IMR-90 (cell line): ENCODE results near the gene TNPO1. TPM values are rescaled to one million over a fixed set of nuclear protein-coding genes. Genes with fewer than 3 reads are reported as not detected.

Experiments
- ATAC-seq: fragments of 200-7000 bp; cut with Tn5 transposase; 2 replicates; pipeline ENCODE4 v1.9.1; 2020; ENCODE audit warnings: low read depth, mild to moderate bottlenecking, moderate library complexity
- BruUV-seq: library from RNA; stranded (reverse); fragments of 400-500 nt; replicated peaks from 2 replicates; lab custom pipeline; 2021; lab: Mats Ljungman, UMichigan
- CTCF ChIA-PET: fragments of 300-600 bp; formaldehyde crosslinking; extraction: SDS; loops from one replicate; lab custom pipeline; 2021; ENCODE audit warnings: antibody characterized with exemption; lab: Yijun Ruan, JAX
- POLR2A ChIA-PET: fragments of 300-600 bp; sonication (Branson Sonifier 250); formaldehyde crosslinking; loops from one replicate; lab custom pipeline; 2022; ENCODE audit warnings: antibody characterized with exemption; ENCODE audit not compliant: unreplicated experiment; lab: Charles Lee
- DNase-seq: peaks from one replicate; pipeline ENCODE4 v3.0.0; 2013
- H2AFZ ChIP-seq: replicated peaks from 2 replicates; pipeline ENCODE3; 2013; ENCODE audit warnings: low read length, mild to moderate bottlenecking; ENCODE audit not compliant: poor library complexity
- H2AK5ac ChIP-seq: 2 replicates; pipeline ENCODE4 v1.6.1; 2013; ENCODE audit warnings: low read depth, low read length, inconsistent platforms
- H2AK9ac ChIP-seq: replicated peaks from 2 replicates; pipeline ENCODE3; 2013; ENCODE audit warnings: mild to moderate bottlenecking, low read depth, low read length, moderate library complexity; ENCODE audit not compliant: poor library complexity
- H2BK120ac ChIP-seq: 2 replicates; pipeline ENCODE4 v1.6.1; 2013; ENCODE audit warnings: low read depth, low read length, inconsistent platforms
- H2BK15ac ChIP-seq: 3 replicates; pipeline ENCODE4 v1.6.1; 2013; ENCODE audit warnings: low read depth, low read length, inconsistent platforms
- H2BK20ac ChIP-seq: 2 replicates; pipeline ENCODE4 v1.6.1; 2013; ENCODE audit warnings: low read depth, mild to moderate bottlenecking, inconsistent platforms, low read length, moderate library complexity
- H2BK5ac ChIP-seq: 2 replicates; pipeline ENCODE4 v1.6.1; 2013; ENCODE audit warnings: mild to moderate bottlenecking, low read depth, low read length, inconsistent platforms; ENCODE audit not compliant: poor library complexity, severe bottlenecking
- H3K14ac ChIP-seq: replicated peaks from 2 replicates; pipeline ENCODE4 v1.6.1; 2013; ENCODE audit warnings: low read depth, low read length, inconsistent platforms
- H3K18ac ChIP-seq: 2 replicates; pipeline ENCODE4 v1.6.1; 2013; ENCODE audit warnings: low read depth, low read length, control low read depth
- H3K23ac ChIP-seq: 2 replicates; pipeline ENCODE4 v1.6.1; 2013; ENCODE audit warnings: low read depth, low read length, inconsistent platforms
- H3K27ac ChIP-seq: 2 replicates; pipeline ENCODE4 v1.5.1; 2013; ENCODE audit warnings: mild to moderate bottlenecking, control low read depth, low read length; ENCODE audit not compliant: insufficient read depth
- H3K27me3 ChIP-seq: 2 replicates; pipeline ENCODE4 v1.6.1; 2013; ENCODE audit warnings: low read length; ENCODE audit not compliant: control insufficient read depth, insufficient read depth
- H3K36me3 ChIP-seq: 2 replicates; pipeline ENCODE4 v1.6.1; 2013; ENCODE audit warnings: low read length, mixed read lengths; ENCODE audit not compliant: control insufficient read depth, insufficient read depth
- H3K4ac ChIP-seq: 2 replicates; pipeline ENCODE4 v1.6.1; 2013; ENCODE audit warnings: low read depth, low read length, inconsistent platforms
- H3K4me1 ChIP-seq: 2 replicates; pipeline ENCODE4 v1.6.1; 2013; ENCODE audit warnings: low read length, mixed read lengths; ENCODE audit not compliant: control insufficient read depth, insufficient read depth
- H3K4me2 ChIP-seq: 2 replicates; pipeline ENCODE4 v1.6.1; 2013; ENCODE audit warnings: low read depth, mild to moderate bottlenecking, control low read depth, low read length, moderate library complexity
- H3K4me3 ChIP-seq: 2 replicates; pipeline ENCODE4 v1.5.1; 2013; ENCODE audit warnings: low read depth, mild to moderate bottlenecking, control low read depth, low read length, moderate library complexity; ENCODE audit not compliant: insufficient read depth
- H3K56ac ChIP-seq: 2 replicates; pipeline ENCODE4 v1.6.1; 2013; ENCODE audit warnings: low read length, inconsistent platforms; ENCODE audit not compliant: insufficient read depth; ENCODE audit errors: extremely low read depth
- H3K79me1 ChIP-seq, 2 experiments: 2 replicates each; pipeline ENCODE4 v1.6.1; 2013; ENCODE audit warnings: low read length in 2 of 2, inconsistent platforms in 1 of 2, low read depth in 1 of 2
- H3K9ac ChIP-seq: 2 replicates; pipeline ENCODE4 v1.6.1; 2013; ENCODE audit warnings: low read depth, low read length, control low read depth
- H3K9me1 ChIP-seq: 2 replicates; pipeline ENCODE4 v1.6.1; 2013; ENCODE audit warnings: low read length, inconsistent platforms; ENCODE audit not compliant: insufficient read depth
- H3K9me3 ChIP-seq: 2 replicates; pipeline ENCODE4 v1.6.1; 2013; ENCODE audit warnings: low read length; ENCODE audit not compliant: control insufficient read depth, insufficient read depth
- H4K20me1 ChIP-seq: 2 replicates; pipeline ENCODE4 v1.6.1; 2013; ENCODE audit warnings: low read length, inconsistent platforms; ENCODE audit not compliant: insufficient read depth
- H4K5ac ChIP-seq: 2 replicates; pipeline ENCODE4 v1.6.1; 2013; ENCODE audit warnings: mild to moderate bottlenecking, low read depth, low read length, control low read depth
- H4K8ac ChIP-seq, 2 experiments: 2 replicates each; pipeline ENCODE4 v1.6.1; 2013; ENCODE audit warnings: low read depth in 2 of 2, low read length in 2 of 2, control low read depth in 1 of 2, inconsistent platforms in 1 of 2
- H4K91ac ChIP-seq: 2 replicates; pipeline ENCODE4 v1.6.1; 2013; ENCODE audit warnings: low read depth, low read length, inconsistent platforms; ENCODE audit not compliant: insufficient read depth
- CEBPB ChIP-seq: IDR thresholded peaks from 2 replicates; pipeline ENCODE4 v1.6.1; 2012; ENCODE audit warnings: low read depth, low read length, improper control_type of control experiment
- SMC3 ChIP-seq: fragments of 150-350 bp; IDR thresholded peaks from 2 replicates; pipeline ENCODE4 v1.6.1; 2016; ENCODE audit warnings: low read depth, mild to moderate bottlenecking, antibody characterized with exemption, low read length, moderate library complexity
- WGBS, 2 experiments: methylation state at CpG; one replicate each; pipeline versions ENCODE4 v1.1.5 to v1.1.7; 2013; ENCODE audit warnings: missing lambda C conversion rate in 2 of 2; ENCODE audit not compliant: insufficient read length in 1 of 2; ENCODE audit errors: extremely low coverage in 2 of 2; 5-methylcytosine and 5-hydroxymethylcytosine counted together
- dilution Hi-C: fragments of 300-500 bp; cut with HindIII; formaldehyde crosslinking; loops from one replicate; pipeline ENCODE4 v1.14.3; 2018; ENCODE audit warnings: low sequenced_read_pairs; ENCODE audit not compliant: unreplicated experiment
- in situ Hi-C: fragments of 300-500 bp; cut with MboI; formaldehyde crosslinking; loops from 3 replicates; pipeline ENCODE4 v1.14.3; 2019; ENCODE audit warnings: low sequenced_read_pairs, inconsistent platforms, mixed read lengths
- intact Hi-C: fragments of 100-400 bp; cut with micrococcal nuclease; formaldehyde crosslinking; loops from 2 replicates; pipeline ENCODE4 v1.10.0; 2022
- polyA plus RNA-seq, 3 experiments: library from polyadenylated mRNA; depleted of rRNA; stranded (reverse); fragments of >200 nt; gene quantifications; 2 replicates each; pipeline ENCODE4 v1.2.3, GENCODE V29; 2012; ENCODE audit warnings: low replicate concordance in 1 of 3
- total RNA-seq: library from RNA; depleted of rRNA; stranded (reverse); fragments of >200 nt; gene quantifications from 2 replicates; pipeline ENCODE4 v1.2.3, GENCODE V29; 2012

The TNPO1 gene
- total and polyA plus RNA-seq, 2 of the 4 experiments (the other 2 are of a cell fraction), result 45.5 to 400 TPM

GRCh38 chr5:72884892-72885291 is 68.4 kb downstream of the TNPO1 start:
- Histone ChIP-seq H3K9ac (no peak overlapping the region), H3K79me1 (peaks cover 28 to 61% of the 10 kb centered on the region in 2 experiments), H2AK5ac (no peak overlapping the region), H2BK120ac (no peak overlapping the region), H2BK15ac (no peak overlapping the region), H3K4me2 (no peak overlapping the region), H2BK5ac (no peak overlapping the region), H3K4me3 (no peak overlapping the region), H4K91ac (no peak overlapping the region), H3K4ac (no peak overlapping the region), H3K27me3 (no peaks in the 10 kb centered on the region), H3K36me3 (peaks cover 51% of the 10 kb centered on the region), H3K9me1 (peaks cover 6% of the 10 kb centered on the region), H3K4me1 (no peaks in the 10 kb centered on the region; the same call in 1 of the 2 replicates), H3K27ac (no peak overlapping the region), H4K20me1 (peaks cover 21% of the 10 kb centered on the region), H4K8ac (no peak overlapping the region), H3K56ac (no peak overlapping the region), H2AFZ (no peak overlapping the region), H3K14ac (no peak overlapping the region), H4K5ac (no peak overlapping the region), H2BK20ac (no peak overlapping the region), H3K23ac (no peak overlapping the region), H3K9me3 (no peaks in the 10 kb centered on the region), H3K18ac (no peak overlapping the region), H2AK9ac (no peak overlapping the region)
- in situ Hi-C loops, result no loop called here
- POLR2A ChIA-PET, result no interaction called here
- intact Hi-C loops, result no loop called here
- WGBS, 2 experiments, result no CpG with 5 or more reads among the region's 1 CpG
- ATAC-seq (no peak; the same call in 1 of the 2 replicates), DNase-seq (no peak)
- TF ChIP-seq CEBPB (no peak), SMC3 (no peak)
- dilution Hi-C loops, result no loop called here
- CTCF ChIA-PET, result no interaction called here
- BruUV-seq, result no TSS peak
